Measurements from ENCODE around the gene NCBP3.

Gene NCBP3

GRCh38 chr17:3812284-3812683 is 33.8 kb downstream of the NCBP3 start:
- POLR2A ChIA-PET: no interaction called here
- CTCF ChIA-PET: interaction anchor here (1.0 to 16.8 kb wide), 5 partner anchors 16 to 76 kb away, joined by 3 to 189 read pairs (median 9); partner anchors contain the start of gene NCBP3
- H3K4me3 ChIP-seq (ENCODE audit: low read depth, low read length): no peak overlapping the region
- TF ChIP-seq CTCF (IDR thresholded peaks at IDR 0.05; ENCODE audit: insufficient read depth, low read length, missing control alignments): no peak
- DNase-seq (ENCODE audit: low read depth, low spot score): no peak

GRCh38 chr17:3810019-3810418 is 36.0 kb downstream of the NCBP3 start:
- no peak for DNase-seq (ENCODE audit: low read depth, low spot score)
- no peak overlapping the region for H3K4me3 ChIP-seq (ENCODE audit: low read depth, low read length)
- ChIA-PET POLR2A (no interaction called here), CTCF (interaction anchor here (1.4 to 16.8 kb wide), 4 partner anchors 18 to 73 kb away, joined by 3 to 189 read pairs (median 42); partner anchors contain the start of gene NCBP3)
- TF ChIP-seq CTCF (IDR thresholded peaks at IDR 0.05; ENCODE audit: insufficient read depth, low read length, missing control alignments): no peak

GRCh38 chr17:3809135-3809534 is 36.9 kb downstream of the NCBP3 start:
- no peak for DNase-seq (ENCODE audit: low read depth, low spot score)
- CTCF ChIA-PET: interaction anchor here (1.2 to 16.8 kb wide), 5 partner anchors 13 to 73 kb away, joined by 3 to 189 read pairs (median 9); partner anchors contain the start of gene NCBP3
- POLR2A ChIA-PET: no interaction called here
- no peak overlapping the region for H3K4me3 ChIP-seq (ENCODE audit: low read depth, low read length)
- no peak for TF ChIP-seq CTCF (IDR thresholded peaks at IDR 0.05; ENCODE audit: insufficient read depth, low read length, missing control alignments)

- CTCF ChIA-PET: interaction anchor here (1.2 to 16.8 kb wide), 5 partner anchors 13 to 72 kb away, joined by 3 to 189 read pairs (median 9); partner anchors contain the start of gene NCBP3
- H3K4me3 ChIP-seq (ENCODE audit: low read depth, low read length): no peak overlapping the region
- POLR2A ChIA-PET: interaction anchor here (0.7 kb wide), 1 partner anchor 22 kb away, joined by 3 read pairs; no protein-coding TSS in a partner anchor
- no peak for TF ChIP-seq CTCF (IDR thresholded peaks at IDR 0.05; ENCODE audit: insufficient read depth, low read length, missing control alignments)
- DNase-seq (ENCODE audit: low read depth, low spot score): no peak
Observed at GRCh38 chr17:3808701-3809100, 37.3 kb downstream of the NCBP3 start.

GRCh38 chr17:3805581-3805980 is 40.5 kb downstream of the NCBP3 start:
- POLR2A ChIA-PET: no interaction called here
- CTCF ChIA-PET: interaction anchor here (9.8 to 16.8 kb wide), 2 partner anchors 23 to 69 kb away, joined by 76 to 189 read pairs; no protein-coding TSS in a partner anchor
- no peak for TF ChIP-seq CTCF (IDR thresholded peaks at IDR 0.05; ENCODE audit: insufficient read depth, low read length, missing control alignments)
- H3K4me3 ChIP-seq (ENCODE audit: low read depth, low read length): no peak overlapping the region
- no peak for DNase-seq (ENCODE audit: low read depth, low spot score)

GRCh38 chr17:3804503-3804931 is 41.5 kb downstream of the NCBP3 start:
- no peak overlapping the region for H3K4me3 ChIP-seq (ENCODE audit: low read depth, low read length)
- DNase-seq (ENCODE audit: low read depth, low spot score): no peak
- POLR2A ChIA-PET: no interaction called here
- CTCF ChIA-PET: interaction anchor here (2.4 to 16.8 kb wide), 3 partner anchors 24 to 68 kb away, joined by 8 to 189 read pairs (median 76); partner anchors contain the start of gene NCBP3
- TF ChIP-seq CTCF (IDR thresholded peaks at IDR 0.05; ENCODE audit: insufficient read depth, low read length, missing control alignments): no peak
